ENCODE data around the gene CDV3. TPM values are rescaled to one million over a fixed set of nuclear protein-coding genes. Genes with fewer than 3 reads are reported as not detected.

Gene CDV3
- total and polyA plus RNA-seq, 10 of the 15 experiments (the other 5 are each of a cell fraction or from before 2014, with no cell fraction given) = 42.3 to 466 (median 136) TPM

DNA sequence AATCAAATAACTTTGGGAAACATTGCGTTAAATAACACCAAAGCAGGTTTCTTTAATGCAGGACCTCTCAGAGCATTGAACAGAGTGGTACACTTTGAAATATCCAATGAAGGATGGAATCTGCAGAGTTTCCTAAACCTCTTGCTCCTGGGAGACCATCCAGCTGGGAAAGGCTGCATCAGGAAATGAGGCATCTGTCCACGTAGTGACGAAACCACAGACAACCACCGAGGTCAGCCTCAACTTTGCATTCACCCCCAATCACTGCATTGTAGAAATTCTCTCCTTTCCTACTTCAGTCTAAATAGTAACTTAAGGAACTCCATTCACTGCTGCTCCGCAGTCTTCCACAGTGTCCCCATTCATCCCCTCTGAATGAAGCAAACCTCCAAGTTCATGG, 41.5 kb upstream of the CDV3 start:
- no peak for FAIRE-seq
- 64% methylated on average over 5 of the region's 5 CpGs for WGBS (ENCODE audit: insufficient coverage, insufficient replicate concordance, low lambda C conversion rate, missing lambda C conversion rate)
- RAD21 ChIA-PET (ENCODE audit: unreplicated experiment) = interaction anchor here (0.5 kb wide), 1 partner anchor 59 kb away, joined by 3 read pairs; no protein-coding TSS in a partner anchor
- POLR2A ChIA-PET = no interaction called here
- no peak overlapping the region for H2AFZ ChIP-seq (ENCODE audit: control insufficient read depth, low read depth, low read length)
- H3K9me3 ChIP-seq (replicated peaks; ENCODE audit: control insufficient read depth, insufficient read depth, low read length) = peaks cover 2% of the 10 kb centered on the region; the same call in 1 of the 3 replicates
- TF ChIP-seq, protein P1, sequence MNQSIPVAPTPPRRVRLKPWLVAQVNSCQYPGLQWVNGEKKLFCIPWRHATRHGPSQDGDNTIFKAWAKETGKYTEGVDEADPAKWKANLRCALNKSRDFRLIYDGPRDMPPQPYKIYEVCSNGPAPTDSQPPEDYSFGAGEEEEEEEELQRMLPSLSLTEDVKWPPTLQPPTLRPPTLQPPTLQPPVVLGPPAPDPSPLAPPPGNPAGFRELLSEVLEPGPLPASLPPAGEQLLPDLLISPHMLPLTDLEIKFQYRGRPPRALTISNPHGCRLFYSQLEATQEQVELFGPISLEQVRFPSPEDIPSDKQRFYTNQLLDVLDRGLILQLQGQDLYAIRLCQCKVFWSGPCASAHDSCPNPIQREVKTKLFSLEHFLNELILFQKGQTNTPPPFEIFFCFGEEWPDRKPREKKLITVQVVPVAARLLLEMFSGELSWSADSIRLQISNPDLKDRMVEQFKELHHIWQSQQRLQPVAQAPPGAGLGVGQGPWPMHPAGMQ (IDR thresholded peaks at IDR 0.05; ENCODE audit: borderline replicate concordance) = no peak
- TF ChIP-seq MTA3 (IDR thresholded peaks at IDR 0.05; ENCODE audit: borderline replicate concordance, low read length) = no peak
- no peak for TF ChIP-seq POLR2A (IDR thresholded peaks at IDR 0.05; ENCODE audit: low read depth, low read length)
- no peak for TF ChIP-seq ZZZ3 (IDR thresholded peaks at IDR 0.05; ENCODE audit: control insufficient read depth, insufficient read length, low read depth)
- no peak for TF ChIP-seq MXI1 (IDR thresholded peaks at IDR 0.05; ENCODE audit: low read depth, low read length)
- no peak for TF ChIP-seq BHLHE40 (IDR thresholded peaks at IDR 0.05; ENCODE audit: borderline replicate concordance in 1 of 2, low read depth in 2 of 2, low read length in 1 of 2)
- TF ChIP-seq KLF5 (IDR thresholded peaks at IDR 0.05; ENCODE audit: partially characterized antibody) = no peak
- TF ChIP-seq, protein P2, sequence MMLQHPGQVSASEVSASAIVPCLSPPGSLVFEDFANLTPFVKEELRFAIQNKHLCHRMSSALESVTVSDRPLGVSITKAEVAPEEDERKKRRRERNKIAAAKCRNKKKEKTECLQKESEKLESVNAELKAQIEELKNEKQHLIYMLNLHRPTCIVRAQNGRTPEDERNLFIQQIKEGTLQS (IDR thresholded peaks at IDR 0.05; ENCODE audit: borderline replicate concordance, extremely low read depth, low read depth, low read length) = no peak
- TF ChIP-seq NRF1 (conservative IDR thresholded peaks at IDR 0.05; ENCODE audit: low read depth, low read length) = no peak
- no peak for TF ChIP-seq PAX5 (IDR thresholded peaks at IDR 0.05; ENCODE audit: borderline replicate concordance, low read depth, low read length)
- TF ChIP-seq, protein P3, sequence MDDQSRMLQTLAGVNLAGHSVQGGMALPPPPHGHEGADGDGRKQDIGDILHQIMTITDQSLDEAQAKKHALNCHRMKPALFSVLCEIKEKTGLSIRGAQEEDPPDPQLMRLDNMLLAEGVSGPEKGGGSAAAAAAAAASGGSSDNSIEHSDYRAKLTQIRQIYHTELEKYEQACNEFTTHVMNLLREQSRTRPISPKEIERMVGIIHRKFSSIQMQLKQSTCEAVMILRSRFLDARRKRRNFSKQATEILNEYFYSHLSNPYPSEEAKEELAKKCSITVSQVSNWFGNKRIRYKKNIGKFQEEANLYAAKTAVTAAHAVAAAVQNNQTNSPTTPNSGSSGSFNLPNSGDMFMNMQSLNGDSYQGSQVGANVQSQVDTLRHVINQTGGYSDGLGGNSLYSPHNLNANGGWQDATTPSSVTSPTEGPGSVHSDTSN (IDR thresholded peaks at IDR 0.05; ENCODE audit: insufficient replicate concordance, low read depth, low read length) = no peak
- TF ChIP-seq SMARCA5 (IDR thresholded peaks at IDR 0.05) = no peak
- CTCF ChIA-PET = interaction anchor here (0.6 to 1.1 kb wide), 2 partner anchors 15 to 45 kb away, joined by 3 to 5 read pairs; no protein-coding TSS in a partner anchor
- BruUV-seq (replicated peaks) = no TSS peak
- no peaks in the 10 kb centered on the region for H3K27me3 ChIP-seq (replicated peaks in 1 of 2; ENCODE audit: control insufficient read depth in 2 of 2, insufficient read depth in 2 of 2, low read length in 1 of 2)
- intact Hi-C loops (cut with micrococcal nuclease; ENCODE audit: unreplicated experiment) (no loop called here), in situ Hi-C loops (cut with MboI) (no loop called here)
- no peak for ATAC-seq
- no peak overlapping the region for H3K9ac ChIP-seq (ENCODE audit: control insufficient read depth, insufficient read depth, low read length)
- DNase-seq (ENCODE audit: low read depth, low spot score) = no peak
- H3K4me2 ChIP-seq (ENCODE audit: control insufficient read depth, insufficient read depth) = no peak overlapping the region
- SMC1A ChIA-PET (ENCODE audit: uncharacterized antibody, unreplicated experiment) = interaction anchor here (1.3 to 2.4 kb wide), 3 partner anchors 10 to 23 kb away, joined by 3 to 8 read pairs (median 4); no protein-coding TSS in a partner anchor
- H3K79me2 ChIP-seq (ENCODE audit: control insufficient read depth, insufficient read depth, low read length) = no peaks in the 10 kb centered on the region
- no peaks in the 10 kb centered on the region for H4K20me1 ChIP-seq (ENCODE audit: control insufficient read depth, insufficient read depth)
- H3K27ac ChIP-seq (ENCODE audit: control insufficient read depth, insufficient read depth) = no peak overlapping the region
- H3K36me3 ChIP-seq (ENCODE audit: control insufficient read depth in 2 of 2, insufficient read depth in 2 of 2, low read length in 1 of 2) = no peaks in the 10 kb centered on the region
- no peaks in the 10 kb centered on the region for H3K4me1 ChIP-seq (ENCODE audit: control insufficient read depth, insufficient read depth, low read length)
- H3K4me3 ChIP-seq = no peak overlapping the region

Measured in GM12878 (cell line).